COLO668 (cell line): ENCODE data around the gene ANKRD39.

Source experiments
- DNase-seq: peaks from one replicate; lab custom pipeline; 2025; ENCODE audit not compliant: unreplicated experiment; lab: John Stamatoyannopoulos, UW

Gene ANKRD39

GRCh38 chr2:96831679-96832078, 26.1 kb downstream of the ANKRD39 start:
- DNase-seq: no peak

GRCh38 chr2:96830044-96830562, 27.7 kb downstream of the ANKRD39 start:
- DNase-seq: no peak

DNA sequence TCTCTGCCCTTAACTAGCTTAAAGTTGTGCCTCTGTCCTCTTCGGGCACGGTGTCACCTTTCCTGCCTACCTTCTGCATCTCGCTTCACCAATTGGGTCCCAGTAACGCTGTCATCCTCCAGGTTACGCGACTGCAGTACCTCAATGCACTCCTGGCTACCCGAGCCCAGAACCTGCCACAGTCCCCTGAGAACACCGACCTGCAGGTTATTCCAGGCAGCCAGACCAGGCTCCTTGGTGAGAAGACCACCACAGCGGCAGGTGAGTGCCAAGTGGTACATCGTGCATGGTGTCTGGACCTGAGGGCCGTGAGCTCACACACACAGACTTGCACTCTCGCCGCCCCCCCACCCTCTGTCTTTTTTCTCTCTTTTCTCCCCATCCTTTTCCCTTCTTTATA, 28.9 kb downstream of the ANKRD39 start:
- DNase-seq: no peak

- DNase-seq: no peak
Observed at GRCh38 chr2:96828436-96828835, 29.4 kb downstream of the ANKRD39 start.

- no peak for DNase-seq
Observed at GRCh38 chr2:96826546-96827278, 31.1 kb downstream of the ANKRD39 start.

GRCh38 chr2:96825057-96825456, 32.8 kb downstream of the ANKRD39 start:
- DNase-seq: no peak

- DNase-seq: no peak
Observed at GRCh38 chr2:96824079-96824870, 33.5 kb downstream of the ANKRD39 start.

DNA sequence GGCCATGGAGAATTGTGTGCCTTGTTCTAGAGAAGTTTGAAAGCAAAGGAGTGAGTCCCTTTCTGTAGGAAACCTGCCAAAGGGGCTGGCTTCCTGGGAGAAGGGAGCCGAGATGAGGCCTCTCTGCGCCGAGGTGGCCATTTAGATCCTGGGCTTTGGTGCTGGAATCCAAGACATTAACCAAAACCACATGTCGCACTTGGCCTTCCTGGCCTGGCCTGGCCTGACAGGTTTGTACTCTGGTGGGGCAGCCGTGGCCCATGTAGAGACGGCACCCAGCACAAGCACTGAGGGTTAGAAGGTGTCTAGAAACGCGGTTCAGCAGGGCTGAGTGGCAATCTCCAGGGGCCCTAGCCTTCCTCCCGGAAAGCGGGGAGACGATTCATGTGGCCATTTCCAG, 34.6 kb downstream of the ANKRD39 start:
- no peak for DNase-seq

GRCh38 chr2:96822786-96823185, 35.0 kb downstream of the ANKRD39 start:
- DNase-seq: no peak

DNA sequence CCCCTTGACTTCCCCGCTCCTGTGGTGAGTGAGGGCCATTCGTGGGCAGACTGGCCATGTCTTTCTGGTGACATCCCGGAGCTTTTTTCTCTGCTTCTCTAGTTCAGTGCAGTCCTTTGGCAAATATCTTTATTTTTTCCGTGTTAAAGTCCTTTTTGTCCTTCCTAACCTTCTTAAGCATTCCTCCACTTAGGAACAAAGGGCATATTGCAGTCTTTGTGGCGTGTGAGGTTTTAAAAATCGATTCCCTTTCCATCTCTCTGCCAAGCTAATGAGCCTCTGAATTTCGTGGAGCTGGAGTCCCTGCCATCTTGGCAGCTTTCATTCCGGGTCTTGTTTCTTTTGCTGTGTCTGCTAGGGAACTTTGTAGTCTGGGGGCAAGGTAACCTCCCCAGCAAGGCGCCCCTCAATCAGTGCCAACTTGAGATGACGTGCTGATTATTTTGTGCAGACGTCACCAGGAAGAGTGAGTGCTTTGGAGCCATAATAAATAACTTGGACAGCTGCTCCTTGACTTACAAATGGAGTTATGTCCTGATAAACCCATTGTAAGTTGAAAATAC, 36.6 kb downstream of the ANKRD39 start:
- DNase-seq: no peak

- no peak for DNase-seq
Observed at GRCh38 chr2:96819876-96820511, 37.8 kb downstream of the ANKRD39 start.

- peak; percentile 87 for DNase-seq
Observed at GRCh38 chr2:96819128-96819875, 38.5 kb downstream of the ANKRD39 start.

DNA sequence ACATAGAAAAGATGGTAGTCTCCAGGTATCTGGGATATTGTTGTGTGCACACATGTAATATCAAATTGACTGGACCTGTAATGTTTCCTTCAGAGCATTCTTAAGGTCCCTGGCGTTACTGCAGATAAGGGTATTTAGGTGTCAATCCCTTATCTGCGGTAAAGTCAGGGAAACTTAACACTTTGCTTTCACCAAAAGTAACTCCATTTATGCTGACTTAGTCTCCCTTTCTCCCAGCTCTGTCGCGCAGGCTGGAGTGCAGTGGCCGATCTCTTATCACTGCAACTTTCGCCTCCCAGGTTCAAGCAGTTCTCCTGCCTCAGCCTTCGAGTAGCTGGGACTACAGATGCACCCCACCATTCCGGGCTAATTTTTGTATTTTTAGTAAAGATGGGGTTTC, 39.9 kb downstream of the ANKRD39 start:
- no peak for DNase-seq

DNA sequence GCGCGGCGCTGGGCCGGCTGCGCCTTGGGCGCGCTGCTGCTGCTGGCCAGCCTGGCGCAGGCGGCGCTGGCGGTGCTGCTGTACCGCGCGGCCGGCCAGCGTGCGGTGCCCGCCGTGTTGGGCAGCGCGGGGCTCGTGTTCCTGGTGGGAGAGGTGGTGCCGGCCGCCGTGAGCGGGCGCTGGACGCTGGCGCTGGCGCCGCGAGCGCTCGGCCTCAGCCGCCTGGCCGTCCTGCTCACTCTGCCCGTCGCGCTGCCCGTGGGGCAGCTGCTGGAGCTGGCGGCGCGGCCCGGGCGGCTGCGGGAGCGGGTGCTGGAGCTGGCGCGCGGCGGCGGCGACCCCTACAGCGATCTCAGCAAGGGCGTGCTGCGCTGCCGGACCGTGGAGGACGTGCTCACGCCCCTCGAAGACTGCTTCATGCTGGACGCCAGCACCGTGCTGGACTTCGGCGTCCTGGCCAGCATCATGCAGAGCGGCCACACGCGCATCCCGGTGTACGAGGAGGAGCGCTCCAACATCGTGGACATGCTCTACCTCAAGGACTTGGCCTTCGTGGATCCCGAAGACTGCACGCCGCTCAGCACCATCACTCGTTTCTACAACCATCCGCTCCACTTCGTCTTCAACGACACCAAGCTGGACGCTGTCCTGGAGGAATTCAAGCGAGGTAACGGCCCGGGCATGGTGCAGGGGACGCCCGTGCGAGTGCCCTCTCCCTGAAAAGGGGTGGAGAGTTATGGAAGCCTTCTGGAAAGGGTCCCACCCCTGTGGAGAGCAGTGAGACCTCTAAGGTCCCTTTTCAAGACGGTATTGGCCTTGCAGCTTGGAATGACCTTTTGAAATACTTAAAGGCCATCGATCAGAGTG, 40.7 kb downstream of the ANKRD39 start:
- DNase-seq: no peak

DNA sequence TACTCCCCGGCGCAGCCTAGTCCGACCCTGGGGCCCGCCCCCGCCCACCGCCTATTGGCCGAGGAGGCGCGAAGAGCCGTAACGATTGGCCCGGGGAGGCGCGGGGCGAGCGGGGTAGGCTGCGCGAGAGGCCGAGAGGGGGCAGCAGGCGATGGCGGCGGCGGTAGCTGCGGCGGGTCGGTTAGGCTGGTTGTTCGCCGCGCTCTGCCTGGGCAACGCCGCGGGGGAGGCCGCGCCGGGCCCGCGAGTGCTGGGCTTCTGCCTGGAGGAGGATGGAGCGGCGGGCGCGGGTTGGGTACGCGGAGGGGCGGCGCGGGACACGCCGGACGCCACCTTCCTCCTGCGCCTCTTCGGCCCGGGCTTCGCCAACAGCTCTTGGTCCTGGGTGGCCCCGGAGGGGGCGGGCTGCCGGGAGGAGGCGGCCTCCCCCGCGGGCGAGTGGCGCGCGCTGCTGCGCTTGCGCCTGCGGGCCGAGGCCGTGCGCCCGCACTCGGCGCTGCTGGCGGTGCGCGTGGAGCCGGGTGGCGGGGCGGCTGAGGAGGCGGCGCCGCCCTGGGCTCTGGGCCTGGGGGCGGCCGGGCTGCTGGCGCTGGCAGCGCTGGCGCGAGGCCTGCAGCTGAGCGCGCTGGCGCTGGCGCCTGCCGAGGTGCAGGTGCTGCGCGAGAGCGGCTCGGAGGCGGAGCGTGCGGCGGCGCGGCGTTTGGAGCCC, 41.5 kb downstream of the ANKRD39 start, which contains the start of gene CNNM3:
CNNM3 (plus strand) TSS at position 142 of the 709 bp plus-strand sequence; CDS start at position 152, 10 bp downstream.
- DNase-seq: peak; percentile 97

DNA sequence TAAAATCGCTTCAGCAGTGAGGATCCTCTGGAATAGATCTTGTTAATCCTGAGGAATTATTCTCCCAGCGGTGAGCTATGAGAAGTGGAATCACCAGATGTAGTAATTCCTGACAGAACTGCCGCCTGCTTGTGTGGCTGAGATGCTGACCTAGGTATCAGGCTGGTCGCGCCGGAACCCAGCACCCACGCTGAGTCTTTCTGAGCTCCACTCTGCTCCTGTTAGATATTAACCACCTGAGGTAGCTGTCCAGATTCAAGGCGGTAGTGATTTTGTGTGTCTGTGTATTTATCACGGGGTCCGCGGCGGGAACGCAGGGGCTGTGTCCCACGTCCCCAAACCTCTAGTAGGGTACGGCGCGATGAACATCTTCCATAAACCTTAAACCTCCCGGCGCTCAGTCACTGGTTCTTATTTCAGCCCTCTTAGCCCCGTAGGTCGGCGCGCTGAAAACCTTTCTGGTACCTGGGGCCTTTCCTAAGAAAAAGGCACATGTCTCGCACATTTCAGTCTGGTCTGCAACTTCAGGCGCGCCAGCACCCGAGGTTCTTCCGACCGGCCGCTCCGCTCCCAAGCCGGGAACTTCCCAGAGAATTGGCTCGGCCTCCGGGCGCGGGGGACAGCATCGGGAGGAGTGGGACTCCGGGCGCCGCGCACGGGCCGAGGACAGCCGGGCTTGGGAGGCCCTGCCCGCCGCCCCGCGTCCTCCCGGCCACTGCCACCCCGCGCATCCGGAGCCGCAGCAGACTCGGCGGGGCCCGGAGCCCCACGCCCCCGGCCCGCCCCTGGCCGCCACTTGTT, 42.3 kb downstream of the ANKRD39 start:
- peak; percentile 27 for DNase-seq

- DNase-seq: no peak
Observed at GRCh38 chr2:96813656-96814055, 44.2 kb downstream of the ANKRD39 start.

DNA sequence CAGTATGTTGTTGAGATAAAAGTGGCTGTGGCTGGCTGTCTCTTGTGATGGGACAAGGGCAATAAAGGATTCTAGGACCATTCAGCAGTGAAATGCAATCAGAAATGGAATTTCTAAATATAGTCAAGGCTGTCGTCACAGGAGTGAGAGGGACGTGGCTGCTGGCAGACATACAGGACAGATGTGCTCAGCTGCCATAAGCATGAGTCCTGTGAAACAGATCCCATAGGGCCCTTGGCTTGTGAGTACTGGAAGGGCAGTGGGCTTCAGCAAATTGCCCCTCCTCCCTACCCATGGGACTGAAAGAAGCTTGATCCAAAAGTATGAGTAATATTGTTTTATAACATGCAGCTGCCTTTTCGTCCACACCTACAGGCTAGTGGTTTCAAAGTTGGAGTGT, 45.9 kb downstream of the ANKRD39 start:
- no peak for DNase-seq
